Measurements from ENCODE around the gene GDPD4.
"Not testable (repeated sequence)": the region's sequence is repeated elsewhere in the genome, so short reads cannot be mapped to it uniquely, and the experiment has no call there.

GDPD4 gene

DNA sequence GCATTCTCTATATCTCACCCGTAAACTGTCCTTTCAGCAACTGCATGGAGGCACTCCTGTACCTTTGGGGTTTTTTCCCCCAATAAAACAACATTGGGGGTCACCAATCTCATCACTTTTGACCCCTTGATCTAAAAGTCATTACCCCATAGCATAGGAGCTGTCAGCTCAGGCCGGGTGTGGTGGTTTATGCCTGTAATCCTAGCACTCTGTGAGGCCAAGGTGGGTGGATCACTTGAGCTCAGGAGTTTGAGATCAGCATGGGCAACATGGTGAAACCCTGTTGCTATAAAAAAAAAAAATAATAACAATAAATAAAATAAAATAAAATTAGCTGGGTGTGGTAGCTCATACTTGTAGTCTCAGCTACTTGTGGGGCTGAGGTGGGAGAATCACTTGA lies 17.1 kb upstream of the GDPD4 start:
- Histone ChIP-seq H3K36me3 (ENCODE audit: control insufficient read depth, insufficient read depth, low read length) (peaks cover 22% of the 10 kb centered on the region), H3K27me3 (ENCODE audit: control insufficient read depth, insufficient read depth, low read length) (no peaks in the 10 kb centered on the region), H3K9me3 (ENCODE audit: control insufficient read depth, insufficient read depth, low read depth, low read length) (no peaks in the 10 kb centered on the region), H3K4me3 (ENCODE audit: low read depth, low read length) (no peak overlapping the region), H3K9ac (ENCODE audit: low read length) (no peak overlapping the region), H3K4me1 (ENCODE audit: control insufficient read depth, insufficient read depth, low read length) (no peaks in the 10 kb centered on the region), H3K27ac (ENCODE audit: low read depth, low read length) (no peak overlapping the region)

- no peaks in the 10 kb centered on the region for H3K27me3 ChIP-seq (ENCODE audit: control insufficient read depth, insufficient read depth, low read length)
- no peaks in the 10 kb centered on the region for H3K4me1 ChIP-seq (ENCODE audit: control insufficient read depth, insufficient read depth, low read length)
- H3K9ac ChIP-seq (ENCODE audit: low read length), result no peak overlapping the region
- no peaks in the 10 kb centered on the region for H3K9me3 ChIP-seq (ENCODE audit: control insufficient read depth, insufficient read depth, low read depth, low read length)
- H3K27ac ChIP-seq (ENCODE audit: low read depth, low read length), result no peak overlapping the region
- H3K4me3 ChIP-seq (ENCODE audit: low read depth, low read length), result no peak overlapping the region
- peaks cover 8% of the 10 kb centered on the region; the same call in 1 of the 2 replicates for H3K36me3 ChIP-seq (ENCODE audit: control insufficient read depth, insufficient read depth, low read length)
Measured at GRCh38 chr11:77316733-77317342, 15.4 kb upstream of the GDPD4 start.

DNA sequence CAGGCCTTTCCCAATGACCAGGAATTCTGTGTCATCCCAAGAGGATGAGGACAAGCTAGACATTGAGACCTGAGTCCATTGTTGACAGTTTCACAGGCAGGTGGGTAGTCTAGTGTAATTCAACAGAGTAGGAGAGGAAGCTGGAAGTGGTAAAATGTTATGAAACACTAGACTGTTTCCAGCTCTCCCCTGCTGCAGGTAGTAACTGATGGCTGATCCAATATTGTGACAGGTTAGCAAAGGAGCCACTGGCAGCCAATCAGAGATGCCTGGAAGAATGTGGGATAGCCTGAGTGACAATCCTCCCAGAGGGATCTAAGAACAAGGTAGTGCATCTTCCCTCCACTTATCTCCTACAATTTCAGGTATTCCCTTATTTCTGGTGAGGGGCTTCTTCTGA lies 10.6 kb upstream of the GDPD4 start:
- Histone ChIP-seq H3K4me1 (ENCODE audit: control insufficient read depth, insufficient read depth, low read length) (peaks cover 4% of the 10 kb centered on the region; the same call in 1 of the 2 replicates), H3K9ac (ENCODE audit: low read length) (no peak overlapping the region), H3K27ac (ENCODE audit: low read depth, low read length) (no peak overlapping the region), H3K36me3 (ENCODE audit: control insufficient read depth, insufficient read depth, low read length) (no peaks in the 10 kb centered on the region), H3K27me3 (ENCODE audit: control insufficient read depth, insufficient read depth, low read length) (no peaks in the 10 kb centered on the region), H3K9me3 (ENCODE audit: control insufficient read depth, insufficient read depth, low read depth, low read length) (no peaks in the 10 kb centered on the region), H3K4me3 (ENCODE audit: low read depth, low read length) (no peak overlapping the region)

- Histone ChIP-seq H3K4me1 (ENCODE audit: control insufficient read depth, insufficient read depth, low read length) (peaks cover 4% of the 10 kb centered on the region; the same call in 1 of the 2 replicates), H3K9ac (ENCODE audit: low read length) (no peak overlapping the region), H3K9me3 (ENCODE audit: control insufficient read depth, insufficient read depth, low read depth, low read length) (no peaks in the 10 kb centered on the region), H3K27me3 (ENCODE audit: control insufficient read depth, insufficient read depth, low read length) (no peaks in the 10 kb centered on the region), H3K4me3 (ENCODE audit: low read depth, low read length) (no peak overlapping the region), H3K27ac (ENCODE audit: low read depth, low read length) (no peak overlapping the region), H3K36me3 (ENCODE audit: control insufficient read depth, insufficient read depth, low read length) (no peaks in the 10 kb centered on the region)
Measured at GRCh38 chr11:77311701-77312100, 10.2 kb upstream of the GDPD4 start.

- peaks cover 4% of the 10 kb centered on the region; the same call in 1 of the 2 replicates for H3K4me1 ChIP-seq (ENCODE audit: control insufficient read depth, insufficient read depth, low read length)
- no peak overlapping the region for H3K4me3 ChIP-seq (ENCODE audit: low read depth, low read length)
- no peaks in the 10 kb centered on the region for H3K36me3 ChIP-seq (ENCODE audit: control insufficient read depth, insufficient read depth, low read length)
- H3K9me3 ChIP-seq (ENCODE audit: control insufficient read depth, insufficient read depth, low read depth, low read length), result no peaks in the 10 kb centered on the region
- H3K27me3 ChIP-seq (ENCODE audit: control insufficient read depth, insufficient read depth, low read length), result no peaks in the 10 kb centered on the region
- no peak overlapping the region for H3K9ac ChIP-seq (ENCODE audit: low read length)
- H3K27ac ChIP-seq (ENCODE audit: low read depth, low read length), result no peak overlapping the region
Measured at GRCh38 chr11:77310721-77311120, 9.2 kb upstream of the GDPD4 start.

DNA sequence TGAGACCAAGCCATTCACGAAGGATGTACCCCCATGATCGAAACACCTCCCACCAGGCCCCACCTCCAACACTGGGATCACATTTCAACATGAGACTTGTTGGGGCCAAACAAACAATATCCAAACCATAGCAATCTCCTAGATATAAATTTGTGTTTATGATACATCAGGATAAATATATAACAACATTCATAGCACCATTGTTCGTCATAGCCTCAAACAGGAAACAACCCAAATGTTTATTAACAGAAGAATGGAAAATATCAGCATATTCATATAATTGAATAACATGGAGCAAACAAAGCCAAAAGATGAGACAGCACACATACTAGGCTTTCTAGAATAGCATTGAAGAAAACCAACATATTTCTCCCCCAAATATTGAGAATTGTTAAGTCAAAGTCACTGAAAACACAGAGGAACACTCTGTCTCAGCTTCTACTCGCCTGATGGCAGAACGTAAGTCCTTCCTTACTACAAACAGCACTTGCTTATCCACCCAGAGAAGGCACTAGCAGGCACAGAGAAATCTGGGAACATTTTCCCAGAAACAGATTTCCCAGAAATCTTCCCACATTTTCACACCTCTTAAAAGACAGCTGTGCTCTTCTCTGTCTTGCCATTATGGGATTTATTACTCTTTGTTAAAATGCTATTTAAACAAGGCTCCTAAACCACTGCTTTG lies 8.1 kb upstream of the GDPD4 start:
- no peak overlapping the region for H3K27ac ChIP-seq (ENCODE audit: low read depth, low read length)
- no peak overlapping the region for H3K4me3 ChIP-seq (ENCODE audit: low read depth, low read length)
- H3K9ac ChIP-seq (ENCODE audit: low read length), result no peak overlapping the region
- H3K9me3 ChIP-seq (ENCODE audit: control insufficient read depth, insufficient read depth, low read depth, low read length), result no peaks in the 10 kb centered on the region
- no peaks in the 10 kb centered on the region for H3K36me3 ChIP-seq (ENCODE audit: control insufficient read depth, insufficient read depth, low read length)
- H3K4me1 ChIP-seq (ENCODE audit: control insufficient read depth, insufficient read depth, low read length), result peaks cover 4% of the 10 kb centered on the region; the same call in 1 of the 2 replicates
- no peaks in the 10 kb centered on the region for H3K27me3 ChIP-seq (ENCODE audit: control insufficient read depth, insufficient read depth, low read length)

DNA sequence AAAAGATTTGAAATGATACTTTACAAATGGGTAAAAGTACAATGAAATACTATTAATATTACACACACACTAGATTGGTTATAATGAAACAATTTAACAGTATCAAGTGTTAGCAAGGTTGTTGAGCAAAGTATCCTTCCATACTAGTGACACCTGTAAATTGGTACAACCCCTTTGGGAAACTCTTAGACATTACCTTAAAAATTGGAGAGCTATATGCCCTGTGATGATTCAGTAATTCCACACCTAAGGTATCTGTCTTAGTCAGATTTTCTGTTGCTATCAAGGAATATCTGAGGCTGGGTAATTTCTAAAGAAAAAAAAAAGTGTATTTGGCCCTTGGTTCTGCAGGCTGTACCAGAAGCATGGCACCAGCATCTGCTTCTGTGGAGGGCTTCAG lies 7.4 kb upstream of the GDPD4 start:
- Histone ChIP-seq H3K4me1 (ENCODE audit: control insufficient read depth, insufficient read depth, low read length) (peaks cover 5% of the 10 kb centered on the region; the same call in 1 of the 2 replicates), H3K36me3 (ENCODE audit: control insufficient read depth, insufficient read depth, low read length) (no peaks in the 10 kb centered on the region), H3K27ac (ENCODE audit: low read depth, low read length) (no peak overlapping the region), H3K4me3 (ENCODE audit: low read depth, low read length) (no peak overlapping the region), H3K9me3 (ENCODE audit: control insufficient read depth, insufficient read depth, low read depth, low read length) (no peaks in the 10 kb centered on the region), H3K9ac (ENCODE audit: low read length) (no peak overlapping the region), H3K27me3 (ENCODE audit: control insufficient read depth, insufficient read depth, low read length) (no peaks in the 10 kb centered on the region)

DNA sequence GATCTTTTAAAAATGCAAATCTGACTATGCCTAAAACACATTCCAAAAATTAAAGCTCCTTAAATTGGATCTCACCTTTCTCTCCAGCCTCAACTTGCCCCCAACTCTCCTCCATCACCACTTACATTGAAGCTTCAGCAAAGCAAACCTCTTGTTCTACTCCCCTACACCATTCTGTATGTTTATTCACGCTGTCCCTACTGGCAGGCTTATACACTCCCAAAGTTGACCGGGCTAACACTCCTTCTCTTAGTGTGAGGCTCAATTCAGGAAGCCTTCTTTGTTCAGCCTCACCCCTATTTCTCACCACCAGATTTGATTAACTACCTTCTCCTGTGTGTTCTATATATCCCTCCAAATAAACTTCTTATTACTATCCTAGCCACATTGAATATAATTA lies 1.8 kb upstream of the GDPD4 start:
- Histone ChIP-seq H3K9me3 (ENCODE audit: control insufficient read depth, insufficient read depth, low read depth, low read length) (no peaks in the 10 kb centered on the region), H3K27me3 (ENCODE audit: control insufficient read depth, insufficient read depth, low read length) (no peaks in the 10 kb centered on the region), H3K27ac (ENCODE audit: low read depth, low read length) (no peak overlapping the region), H3K9ac (ENCODE audit: low read length) (no peak overlapping the region), H3K4me1 (ENCODE audit: control insufficient read depth, insufficient read depth, low read length) (0 out of 2 replicates have a peak, but pooled peaks cover 4% of the 10 kb centered on the region), H3K36me3 (ENCODE audit: control insufficient read depth, insufficient read depth, low read length) (no peaks in the 10 kb centered on the region), H3K4me3 (ENCODE audit: low read depth, low read length) (no peak overlapping the region)

GRCh38 chr11:77302752-77303151 lies 1.3 kb upstream of the GDPD4 start:
- H3K27ac ChIP-seq (ENCODE audit: low read depth, low read length), result no peak overlapping the region
- H3K27me3 ChIP-seq (ENCODE audit: control insufficient read depth, insufficient read depth, low read length), result no peaks in the 10 kb centered on the region
- no peak overlapping the region for H3K4me3 ChIP-seq (ENCODE audit: low read depth, low read length)
- H3K4me1 ChIP-seq (ENCODE audit: control insufficient read depth, insufficient read depth, low read length), result 0 out of 2 replicates have a peak, but pooled peaks cover 4% of the 10 kb centered on the region
- no peaks in the 10 kb centered on the region for H3K9me3 ChIP-seq (ENCODE audit: control insufficient read depth, insufficient read depth, low read depth, low read length)
- no peak overlapping the region for H3K9ac ChIP-seq (ENCODE audit: low read length)
- H3K36me3 ChIP-seq (ENCODE audit: control insufficient read depth, insufficient read depth, low read length), result no peaks in the 10 kb centered on the region

DNA sequence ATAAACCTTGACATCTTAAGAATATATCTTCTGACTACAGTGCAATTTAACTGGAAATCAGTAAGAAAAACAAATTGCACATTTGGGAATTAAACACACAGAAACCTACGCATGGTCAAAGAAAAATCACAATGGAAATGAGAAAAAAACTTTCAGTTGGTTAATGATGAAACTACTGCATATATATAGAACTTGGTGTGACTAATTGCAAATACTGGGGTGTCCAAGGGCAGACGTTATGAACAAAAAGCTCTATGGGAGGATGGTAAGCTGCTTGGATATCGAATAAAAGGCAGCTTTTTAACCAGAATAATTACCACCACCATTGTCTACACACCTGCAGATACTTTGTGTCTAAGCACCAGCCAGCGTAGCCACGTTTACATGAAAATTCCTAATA lies 791 bp downstream of the GDPD4 start:
- no peak overlapping the region for H3K4me3 ChIP-seq (ENCODE audit: low read depth, low read length)
- H3K4me1 ChIP-seq (ENCODE audit: control insufficient read depth, insufficient read depth, low read length), result 0 out of 2 replicates have a peak, but pooled peaks cover 4% of the 10 kb centered on the region
- no peak overlapping the region for H3K27ac ChIP-seq (ENCODE audit: low read depth, low read length)
- no peaks in the 10 kb centered on the region for H3K27me3 ChIP-seq (ENCODE audit: control insufficient read depth, insufficient read depth, low read length)
- no peak overlapping the region for H3K9ac ChIP-seq (ENCODE audit: low read length)
- H3K9me3 ChIP-seq (ENCODE audit: control insufficient read depth, insufficient read depth, low read depth, low read length), result no peaks in the 10 kb centered on the region
- H3K36me3 ChIP-seq (ENCODE audit: control insufficient read depth, insufficient read depth, low read length), result no peaks in the 10 kb centered on the region

- H3K27me3 ChIP-seq (ENCODE audit: control insufficient read depth, insufficient read depth, low read length); H3K9ac ChIP-seq (ENCODE audit: low read length); H3K4me3 ChIP-seq (ENCODE audit: low read depth, low read length); H3K9me3 ChIP-seq (ENCODE audit: control insufficient read depth, insufficient read depth, low read depth, low read length); H3K27ac ChIP-seq (ENCODE audit: low read depth, low read length); H3K4me1 ChIP-seq (ENCODE audit: control insufficient read depth, insufficient read depth, low read length); H3K36me3 ChIP-seq (ENCODE audit: control insufficient read depth, insufficient read depth, low read length): not testable (repeated sequence)
Measured at GRCh38 chr11:77300028-77300427, 1.5 kb downstream of the GDPD4 start.
